ENCODE measurements around the gene DBX1. TPM values are rescaled to one million over a fixed set of nuclear protein-coding genes. Genes with fewer than 3 reads are reported as not detected.
A peak's percentile ranks its signal among the peaks of the same experiment; 100 is the strongest.

The DBX1 gene
- total RNA-seq = not detected

- H3K36me3 ChIP-seq = no peaks in the 10 kb centered on the region
- no peaks in the 10 kb centered on the region for H3K9me3 ChIP-seq
- H3K4me3 ChIP-seq (replicated peaks in 1 of 3) = no peak within 1 kb of the TSS
- no peak for TF ChIP-seq POLR2A (IDR thresholded peaks at IDR 0.05)
- TF ChIP-seq CTCF (IDR thresholded peaks at IDR 0.05) = no peak
- peaks cover 23 to 31% of the 10 kb centered on the region in 2 donors for H3K4me1 ChIP-seq
- peaks cover 61% of the 10 kb centered on the region for H3K27me3 ChIP-seq
- DNase-seq = no peak
- intact Hi-C loops (cut with DNase I) = no loop called here
- WGBS, 2 donors = 5% methylated on average over 29 to 30 of the region's 30 CpGs
- H3K27ac ChIP-seq = no peak within 1 kb of the TSS
Measured at GRCh38 chr11:20160425-20161229, at the start of gene DBX1. Gene DBX1 (minus strand): TSS chr11:20160475. CDS start chr11:20160324, 151 bp downstream.

GRCh38 chr11:20208622-20209111, 48.4 kb upstream of the DBX1 start:
- intact Hi-C loops (cut with DNase I) = no loop called here
- Histone ChIP-seq H3K27me3 (no peaks in the 10 kb centered on the region), H3K4me1 (peaks cover 13% of the 10 kb centered on the region in 2 donors), H3K36me3 (no peaks in the 10 kb centered on the region), H3K27ac (no peak overlapping the region), H3K4me3 (replicated peaks in 1 of 3) (no peak overlapping the region), H3K9me3 (no peaks in the 10 kb centered on the region)
- WGBS, 2 donors = 13 to 18% methylated on average over 16 of the region's 16 CpGs
- DNase-seq = no peak
- no peak for TF ChIP-seq CTCF (IDR thresholded peaks at IDR 0.05)
- TF ChIP-seq POLR2A (IDR thresholded peaks at IDR 0.05) = no peak

GRCh38 chr11:20207781-20208621, 47.7 kb upstream of the DBX1 start:
- Histone ChIP-seq H3K27ac (no peak overlapping the region), H3K4me1 (peaks cover 13% of the 10 kb centered on the region in 2 donors), H3K9me3 (no peaks in the 10 kb centered on the region), H3K27me3 (no peaks in the 10 kb centered on the region), H3K4me3 (replicated peaks in 1 of 3) (no peak overlapping the region), H3K36me3 (no peaks in the 10 kb centered on the region)
- WGBS, 2 donors = 2 to 6% methylated on average over 33 of the region's 33 CpGs
- intact Hi-C loops (cut with DNase I) = no loop called here
- DNase-seq = peak; percentile 55 to 63
- TF ChIP-seq CTCF (IDR thresholded peaks at IDR 0.05) (no peak), POLR2A (IDR thresholded peaks at IDR 0.05) (no peak)

GRCh38 chr11:20205807-20206206, 45.5 kb upstream of the DBX1 start:
- DNase-seq = no peak
- no peak for TF ChIP-seq CTCF (IDR thresholded peaks at IDR 0.05)
- no peak for TF ChIP-seq POLR2A (IDR thresholded peaks at IDR 0.05)
- intact Hi-C loops (cut with DNase I) = no loop called here
- Histone ChIP-seq H3K4me3 (replicated peaks in 1 of 3) (no peak overlapping the region), H3K9me3 (no peaks in the 10 kb centered on the region), H3K4me1 (peaks cover 13% of the 10 kb centered on the region in 2 donors), H3K36me3 (no peaks in the 10 kb centered on the region), H3K27ac (no peak overlapping the region), H3K27me3 (no peaks in the 10 kb centered on the region)

- TF ChIP-seq CTCF (IDR thresholded peaks at IDR 0.05) (no peak), POLR2A (IDR thresholded peaks at IDR 0.05) (no peak)
- Histone ChIP-seq H3K27ac (no peak overlapping the region), H3K36me3 (no peaks in the 10 kb centered on the region), H3K27me3 (no peaks in the 10 kb centered on the region), H3K9me3 (no peaks in the 10 kb centered on the region), H3K4me3 (replicated peaks in 1 of 3) (no peak overlapping the region), H3K4me1 (peaks cover 13% of the 10 kb centered on the region in 2 donors)
- intact Hi-C loops (cut with DNase I) = no loop called here
- no peak for DNase-seq
Measured at GRCh38 chr11:20204681-20205080, 44.4 kb upstream of the DBX1 start.

All from thyroid gland (tissue), 4 donors.